ENCODE results near the gene MEMO1. TPM values are rescaled to one million over a fixed set of nuclear protein-coding genes. Genes with fewer than 3 reads are reported as not detected.
A peak's percentile ranks its signal among the peaks of the same experiment; 100 is the strongest.

The MEMO1 gene
- total RNA-seq, 1 donor from 2014 or later = 52.7 TPM

DNA sequence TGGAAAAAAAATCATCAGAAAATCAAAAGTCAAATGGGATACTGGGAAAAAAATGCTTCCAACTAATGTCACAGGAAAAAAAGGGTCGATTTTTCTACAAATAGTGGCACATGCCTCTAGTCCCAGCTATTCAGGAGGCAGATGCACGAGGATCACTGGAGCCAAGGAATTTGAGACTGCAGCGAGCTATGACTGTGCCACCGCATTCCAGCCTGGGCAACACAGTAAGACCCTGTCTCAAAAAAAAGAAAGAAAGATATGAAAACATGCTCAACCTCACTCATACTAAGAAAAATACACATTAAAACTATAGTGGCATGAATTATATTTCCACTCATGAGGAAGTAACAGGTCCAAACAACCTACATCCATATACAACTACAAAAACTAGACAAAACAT is 17.9 kb downstream of the MEMO1 start:
- peaks cover 7% of the 10 kb centered on the region for H3K4me1 Mint-ChIP-seq
- H3K27ac Mint-ChIP-seq = no peak overlapping the region
- TF ChIP-seq, protein P1, sequence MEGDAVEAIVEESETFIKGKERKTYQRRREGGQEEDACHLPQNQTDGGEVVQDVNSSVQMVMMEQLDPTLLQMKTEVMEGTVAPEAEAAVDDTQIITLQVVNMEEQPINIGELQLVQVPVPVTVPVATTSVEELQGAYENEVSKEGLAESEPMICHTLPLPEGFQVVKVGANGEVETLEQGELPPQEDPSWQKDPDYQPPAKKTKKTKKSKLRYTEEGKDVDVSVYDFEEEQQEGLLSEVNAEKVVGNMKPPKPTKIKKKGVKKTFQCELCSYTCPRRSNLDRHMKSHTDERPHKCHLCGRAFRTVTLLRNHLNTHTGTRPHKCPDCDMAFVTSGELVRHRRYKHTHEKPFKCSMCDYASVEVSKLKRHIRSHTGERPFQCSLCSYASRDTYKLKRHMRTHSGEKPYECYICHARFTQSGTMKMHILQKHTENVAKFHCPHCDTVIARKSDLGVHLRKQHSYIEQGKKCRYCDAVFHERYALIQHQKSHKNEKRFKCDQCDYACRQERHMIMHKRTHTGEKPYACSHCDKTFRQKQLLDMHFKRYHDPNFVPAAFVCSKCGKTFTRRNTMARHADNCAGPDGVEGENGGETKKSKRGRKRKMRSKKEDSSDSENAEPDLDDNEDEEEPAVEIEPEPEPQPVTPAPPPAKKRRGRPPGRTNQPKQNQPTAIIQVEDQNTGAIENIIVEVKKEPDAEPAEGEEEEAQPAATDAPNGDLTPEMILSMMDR (IDR thresholded peaks at IDR 0.05; ENCODE audit: unreplicated experiment) = no peak
- H3K27me3 Mint-ChIP-seq (ENCODE audit: low read depth) = no peaks in the 10 kb centered on the region
- no peak overlapping the region for H3K4me3 Mint-ChIP-seq
- DNase-seq (ENCODE audit: low spot score in 2 of 2, unreplicated experiment in 2 of 2) = no peak
- H3K9me3 Mint-ChIP-seq = peaks cover 6% of the 10 kb centered on the region
- H3K36me3 Mint-ChIP-seq = peaks cover 4% of the 10 kb centered on the region

DNA sequence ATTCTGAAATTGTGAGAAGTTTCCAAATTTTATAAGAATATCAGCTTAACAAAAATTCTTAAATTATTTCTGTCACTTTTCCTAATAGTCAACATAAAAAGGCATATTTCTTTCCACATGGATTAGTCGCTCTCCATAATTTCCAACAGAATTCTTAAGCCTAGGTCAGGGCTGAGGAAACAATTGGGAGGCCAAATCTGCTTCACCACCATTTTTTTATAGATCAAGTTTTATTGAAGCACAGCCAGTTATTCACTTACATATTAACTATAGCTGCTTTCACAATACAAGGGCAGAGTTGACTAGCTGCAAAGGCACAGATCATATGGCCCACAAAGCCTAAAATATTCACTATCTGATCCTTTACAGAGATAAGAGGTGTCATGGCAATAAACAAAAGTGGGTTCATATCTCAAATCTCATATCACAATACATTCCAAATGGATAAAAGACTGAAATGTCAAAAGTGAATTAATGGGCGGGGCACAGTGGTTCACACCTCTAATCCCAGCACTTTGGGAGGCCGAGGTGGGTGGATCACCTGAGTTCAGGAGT is 18.7 kb downstream of the MEMO1 start:
- peaks cover 7% of the 10 kb centered on the region for H3K4me1 Mint-ChIP-seq
- no peak overlapping the region for H3K4me3 Mint-ChIP-seq
- peaks cover 4% of the 10 kb centered on the region for H3K36me3 Mint-ChIP-seq
- TF ChIP-seq, protein P1 (IDR thresholded peaks at IDR 0.05; ENCODE audit: unreplicated experiment) = no peak
- H3K9me3 Mint-ChIP-seq = peaks cover 3% of the 10 kb centered on the region
- no peak for DNase-seq (ENCODE audit: low spot score in 2 of 2, unreplicated experiment in 2 of 2)
- H3K27ac Mint-ChIP-seq = no peak overlapping the region
- no peaks in the 10 kb centered on the region for H3K27me3 Mint-ChIP-seq (ENCODE audit: low read depth)

DNA sequence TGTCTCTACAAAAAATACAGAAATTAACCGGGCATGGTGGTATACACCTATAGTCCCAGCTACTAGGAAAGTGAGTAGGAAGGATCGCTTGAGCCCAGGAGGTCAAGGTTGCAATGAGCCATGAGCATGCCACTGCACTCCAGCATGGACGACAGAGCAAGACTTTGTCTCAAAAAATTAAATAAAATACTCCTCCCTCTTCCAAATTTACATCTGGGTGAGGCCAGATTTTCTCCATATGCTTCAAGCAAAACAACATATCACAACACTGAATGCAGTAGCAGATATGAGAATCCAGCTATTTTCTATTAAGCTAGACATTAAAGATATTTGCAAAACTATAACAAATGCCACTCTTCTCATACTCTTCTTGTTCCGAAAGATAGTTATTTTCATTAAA is 20.9 kb downstream of the MEMO1 start:
- H3K4me1 Mint-ChIP-seq = peaks cover 7% of the 10 kb centered on the region
- H3K9me3 Mint-ChIP-seq = no peaks in the 10 kb centered on the region
- H3K27ac Mint-ChIP-seq = no peak overlapping the region
- DNase-seq (ENCODE audit: low spot score in 2 of 2, unreplicated experiment in 2 of 2) = no peak
- TF ChIP-seq, protein P1 (IDR thresholded peaks at IDR 0.05; ENCODE audit: unreplicated experiment) = no peak
- peaks cover 2% of the 10 kb centered on the region for H3K36me3 Mint-ChIP-seq
- H3K27me3 Mint-ChIP-seq (ENCODE audit: low read depth) = no peaks in the 10 kb centered on the region
- no peak overlapping the region for H3K4me3 Mint-ChIP-seq

DNA sequence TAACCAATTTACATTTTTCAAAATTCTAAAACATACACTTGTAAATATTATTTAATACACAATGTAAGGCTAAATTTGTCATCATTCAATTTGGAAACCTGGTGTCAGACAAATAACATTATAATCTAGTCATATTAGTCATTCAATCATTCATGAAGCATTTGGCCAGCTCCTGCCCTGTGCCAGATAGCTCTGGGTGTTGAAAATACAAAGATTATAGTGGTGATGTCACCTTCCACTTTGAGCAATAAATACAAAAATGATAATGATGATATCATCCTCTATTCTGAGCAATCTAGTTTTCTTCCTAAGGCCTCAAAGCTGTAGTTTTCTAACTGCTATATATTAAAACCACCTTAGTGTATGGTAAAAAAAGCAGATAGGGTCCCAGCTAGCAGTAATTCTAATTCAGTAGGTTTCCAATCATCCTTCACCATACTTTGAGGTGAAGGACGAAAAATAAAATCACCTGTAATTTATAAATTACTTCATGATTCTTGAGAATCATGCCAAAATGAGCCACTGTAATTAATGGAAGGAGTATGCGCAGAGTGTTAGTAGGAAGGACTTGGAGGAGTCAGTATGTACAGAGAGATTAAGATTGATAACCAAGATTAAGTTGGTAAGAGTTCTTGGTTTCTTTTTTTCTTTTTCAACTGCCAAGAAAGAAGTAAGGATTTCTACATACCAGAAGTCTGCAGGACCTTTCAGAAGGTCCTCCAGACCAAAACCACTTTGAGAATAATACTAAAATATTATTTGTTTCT is 23.2 kb downstream of the MEMO1 start:
- Mint-ChIP-seq H3K4me3 (no peak overlapping the region), H3K36me3 (peaks cover 9% of the 10 kb centered on the region), H3K9me3 (no peaks in the 10 kb centered on the region), H3K27me3 (ENCODE audit: low read depth) (no peaks in the 10 kb centered on the region), H3K4me1 (peaks cover 7% of the 10 kb centered on the region), H3K27ac (no peak overlapping the region)
- TF ChIP-seq, protein P1 (IDR thresholded peaks at IDR 0.05; ENCODE audit: unreplicated experiment) = no peak
- no peak for DNase-seq (ENCODE audit: low spot score in 2 of 2, unreplicated experiment in 2 of 2)

DNA sequence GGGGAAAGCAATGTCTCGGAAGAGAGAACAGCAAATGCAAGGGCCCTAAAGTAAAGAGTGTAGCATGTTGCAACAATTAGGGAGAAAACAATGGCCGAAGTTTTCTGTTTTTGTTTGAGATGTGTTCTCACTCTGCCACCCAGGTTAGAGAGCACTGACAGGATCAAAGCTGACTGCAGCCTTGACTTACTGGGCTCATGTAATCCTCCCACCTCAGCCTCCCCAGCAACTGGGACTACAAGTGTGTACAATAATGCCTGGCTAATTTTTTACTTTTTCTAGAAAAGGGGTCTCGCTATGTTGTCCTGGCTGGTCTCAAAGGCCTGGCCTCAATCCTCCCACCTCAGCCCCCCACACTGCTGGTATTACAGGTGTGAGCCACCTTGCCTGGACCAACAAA is 23.9 kb downstream of the MEMO1 start:
- peak overlapping the region; percentile 11 for H3K27ac Mint-ChIP-seq
- TF ChIP-seq, protein P1 (IDR thresholded peaks at IDR 0.05; ENCODE audit: unreplicated experiment) = no peak

More for the DNA sequence above, 23.9 kb downstream of the MEMO1 start:
- H3K36me3 Mint-ChIP-seq = peaks cover 10% of the 10 kb centered on the region
- no peak overlapping the region for H3K4me3 Mint-ChIP-seq
- no peaks in the 10 kb centered on the region for H3K27me3 Mint-ChIP-seq (ENCODE audit: low read depth)
- H3K9me3 Mint-ChIP-seq = no peaks in the 10 kb centered on the region
- H3K4me1 Mint-ChIP-seq = peaks cover 7% of the 10 kb centered on the region
- no peak for DNase-seq (ENCODE audit: low spot score in 2 of 2, unreplicated experiment in 2 of 2)
